HG03095 (cell line): Measurements from ENCODE around the gene NMNAT3.

Experiments used
- ATAC-seq: cut with Tn5 transposase; IDR thresholded peaks from one replicate; pipeline ENCODE4 v1.9.1; 2021; ENCODE audit warnings: moderate library complexity; ENCODE audit not compliant: unreplicated experiment

The NMNAT3 gene

DNA sequence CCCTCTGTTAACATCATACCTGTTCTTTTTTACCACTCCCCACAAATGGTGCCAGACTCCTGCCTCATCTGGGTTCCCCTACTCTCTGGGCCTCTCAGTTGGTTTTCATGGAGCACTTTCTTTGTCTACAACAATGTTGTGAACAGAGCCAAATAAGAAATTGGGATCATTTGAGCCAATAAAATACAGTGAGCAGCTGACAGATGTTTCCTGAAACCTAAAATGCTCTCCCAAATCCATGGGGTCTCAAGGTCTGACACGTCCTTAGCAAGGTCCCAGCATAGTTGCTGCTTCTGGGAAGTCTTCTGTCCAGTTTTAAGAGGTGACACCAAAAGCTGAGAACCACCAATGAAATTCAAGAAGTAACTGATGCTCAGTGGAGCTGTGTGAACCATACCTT is 1.7 kb downstream of the NMNAT3 start:
- ATAC-seq, result no peak

DNA sequence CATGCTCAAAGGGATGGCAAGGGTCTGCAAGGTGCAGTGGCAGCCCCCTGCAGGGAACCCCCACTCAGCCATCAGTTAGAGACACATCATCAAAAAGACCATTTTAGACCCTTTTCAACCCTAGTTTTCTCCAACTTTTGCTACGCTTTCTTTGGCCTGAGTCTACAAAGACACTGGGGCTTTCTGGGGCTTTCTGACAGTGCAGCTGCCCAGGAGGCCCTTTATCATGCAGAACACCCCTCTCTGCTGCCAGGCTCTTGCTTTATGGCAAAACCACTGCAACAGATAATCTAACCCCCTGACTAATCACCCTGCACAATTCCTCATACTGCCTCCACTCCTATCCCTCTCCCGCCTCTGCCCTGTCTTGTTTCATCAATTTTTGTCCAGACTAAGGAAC is 2.4 kb downstream of the NMNAT3 start:
- no peak for ATAC-seq

DNA sequence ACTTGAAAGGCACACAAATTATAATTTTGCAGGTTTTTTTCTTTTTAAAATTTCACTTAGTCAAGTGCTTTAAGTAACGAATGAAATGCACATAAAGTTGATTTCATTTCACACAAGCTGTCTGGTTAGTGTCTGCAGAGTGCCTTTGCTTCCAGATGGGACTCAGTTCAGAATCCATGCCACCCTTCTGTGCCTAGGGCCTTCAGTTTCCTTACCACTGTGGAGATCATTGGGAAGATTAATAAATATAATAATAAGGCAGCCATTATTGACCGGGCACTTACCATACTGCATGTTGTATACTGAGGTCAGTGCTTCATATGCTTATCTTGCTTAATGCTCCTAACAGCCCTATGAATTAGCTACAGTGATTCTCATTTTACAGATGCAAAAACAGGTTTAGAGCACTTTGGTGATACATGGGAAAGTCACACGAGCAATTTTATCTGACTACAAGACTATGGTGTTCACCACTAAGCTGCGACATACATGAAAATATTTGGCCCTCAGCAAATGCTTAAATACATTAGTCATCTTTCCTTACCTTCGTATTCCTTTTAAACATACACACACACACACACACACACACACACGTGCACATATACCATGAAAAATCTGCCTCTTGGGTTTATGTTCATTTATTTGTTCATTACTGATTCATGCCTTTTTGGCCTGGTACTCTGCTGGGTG is 3.1 kb downstream of the NMNAT3 start:
- no peak for ATAC-seq

DNA sequence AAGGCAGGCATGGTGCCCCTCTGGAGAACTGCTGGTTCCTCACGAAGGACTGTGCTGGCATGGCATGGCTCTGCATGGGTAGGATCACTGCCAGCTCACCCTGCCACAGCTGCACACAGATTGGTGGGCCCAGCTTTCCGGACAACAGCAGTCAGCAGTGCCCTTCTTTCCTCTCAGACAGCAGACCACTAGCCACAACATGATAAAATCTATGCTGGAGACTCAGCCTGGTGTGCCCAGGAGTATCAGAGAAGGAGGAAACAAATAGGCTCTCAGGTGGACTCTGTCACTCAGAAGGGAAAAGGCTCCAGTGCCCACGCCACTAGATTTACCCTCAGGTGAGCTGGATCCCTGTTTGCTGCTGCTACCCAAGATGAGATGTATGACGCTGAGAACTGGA is 4.9 kb downstream of the NMNAT3 start:
- no peak for ATAC-seq

DNA sequence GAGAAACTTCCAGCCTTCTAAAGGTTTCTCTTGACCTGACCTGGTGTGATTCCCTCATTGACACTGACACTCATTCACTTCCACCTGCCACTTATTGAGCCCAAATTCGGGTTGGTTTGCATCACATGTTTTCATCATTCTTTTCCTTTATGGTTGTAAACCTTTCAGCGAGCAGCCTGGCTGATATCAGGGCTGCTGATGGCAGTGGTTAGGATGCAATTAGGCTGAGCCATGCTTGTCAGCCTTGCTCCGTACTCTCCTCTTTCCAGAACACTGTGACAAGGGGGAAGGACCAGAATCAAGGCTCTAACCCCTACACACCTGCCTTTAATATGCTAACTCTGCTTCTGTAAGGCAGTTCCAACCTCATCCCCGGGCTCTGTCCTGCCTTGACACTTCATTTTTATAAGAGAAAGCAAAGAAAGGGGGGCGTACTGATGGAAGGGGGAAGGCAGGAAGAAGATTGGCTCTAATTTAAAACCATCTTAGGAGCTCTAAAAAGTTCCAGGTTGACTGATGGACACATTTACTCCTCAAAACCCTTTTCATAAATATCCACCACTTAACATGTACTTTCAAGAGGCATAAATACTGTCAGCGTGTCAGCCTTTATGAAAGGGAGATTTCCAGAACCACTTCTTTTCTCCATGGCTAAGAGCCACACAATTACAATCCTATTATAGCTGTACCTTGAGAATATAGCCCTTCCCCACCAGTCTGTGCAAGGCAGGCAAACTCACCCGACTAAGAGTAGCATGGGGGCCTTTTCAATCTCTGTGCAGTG is 5.7 kb downstream of the NMNAT3 start:
- no peak for ATAC-seq

DNA sequence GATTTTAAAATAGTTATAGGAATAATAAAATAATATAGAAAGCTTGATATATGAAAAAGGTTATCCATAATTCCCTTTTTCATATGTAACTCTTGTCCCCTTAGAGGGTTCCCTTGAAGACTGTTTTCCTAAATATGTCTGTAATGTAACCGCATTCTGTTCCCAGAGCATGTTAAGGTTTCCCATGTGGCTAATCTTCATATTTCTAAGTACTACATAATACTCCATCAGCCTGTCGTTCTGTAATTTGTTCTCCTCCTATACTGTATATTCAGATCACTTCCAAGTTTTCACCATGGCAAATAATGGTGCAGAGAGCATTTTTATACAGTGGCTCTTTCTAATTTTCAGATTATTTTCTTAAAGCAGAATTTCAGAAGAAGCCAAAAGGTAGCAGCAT is 6.7 kb downstream of the NMNAT3 start:
- no peak for ATAC-seq

GRCh38 chr3:139670196-139670595 is 7.6 kb downstream of the NMNAT3 start:
- ATAC-seq, result no peak

GRCh38 chr3:139668332-139668731 is 9.4 kb downstream of the NMNAT3 start:
- no peak for ATAC-seq

DNA sequence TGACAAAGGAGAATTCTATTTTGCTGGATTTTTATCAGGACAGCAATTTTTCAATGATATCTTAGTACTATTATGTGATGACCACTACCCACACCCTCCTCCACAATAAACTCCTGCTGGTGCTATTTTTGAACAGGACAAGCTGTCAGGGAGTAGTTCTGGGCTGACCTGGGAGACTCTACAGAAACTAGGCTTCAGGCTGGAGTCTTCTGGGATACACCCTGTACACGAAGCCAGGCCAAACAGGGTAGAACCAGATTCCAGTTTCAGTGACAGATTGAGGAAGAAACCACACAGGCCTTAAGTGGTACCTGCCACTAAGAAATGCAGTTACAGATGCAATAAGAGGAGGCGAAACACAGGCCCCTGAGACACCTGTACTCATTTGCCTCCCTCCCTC is 12.8 kb downstream of the NMNAT3 start:
- no peak for ATAC-seq

DNA sequence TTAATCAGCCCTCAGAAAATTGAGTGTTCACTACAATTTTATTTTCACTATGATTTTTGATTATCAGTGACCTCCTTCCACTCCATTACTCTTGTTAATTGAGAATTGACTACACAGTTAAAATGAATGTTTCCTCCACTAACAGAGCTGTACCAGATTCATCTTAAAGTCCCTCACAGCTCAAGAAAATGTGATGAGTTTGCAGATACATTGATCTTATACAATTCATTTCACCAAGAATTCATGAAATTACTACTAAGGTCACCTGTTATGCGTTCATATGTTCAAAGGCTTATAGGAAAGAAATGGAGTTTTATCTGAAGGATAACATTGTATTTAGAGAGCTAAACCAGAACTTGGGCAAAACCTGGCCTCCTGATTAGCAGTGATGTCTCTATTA is 17.5 kb downstream of the NMNAT3 start:
- ATAC-seq, result no peak

DNA sequence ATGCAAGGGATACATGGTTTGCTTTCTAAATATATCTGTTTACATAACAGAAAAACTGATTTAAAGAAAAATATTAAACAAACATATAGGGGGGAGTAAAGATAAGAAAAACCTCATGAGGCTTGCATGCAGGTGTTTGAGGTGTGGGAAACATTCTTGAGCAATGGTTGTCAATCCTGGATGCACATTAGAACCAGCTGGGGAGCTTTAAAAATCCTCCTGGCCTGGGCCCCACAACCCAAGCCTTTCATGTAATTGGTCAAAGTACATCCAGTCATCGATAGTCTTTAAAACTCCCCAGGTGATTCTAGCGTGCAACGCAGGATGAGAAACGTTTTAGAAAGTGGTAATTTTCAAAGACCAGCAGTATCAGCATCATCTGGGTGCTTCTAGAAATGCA is 18.3 kb downstream of the NMNAT3 start:
- ATAC-seq, result no peak

DNA sequence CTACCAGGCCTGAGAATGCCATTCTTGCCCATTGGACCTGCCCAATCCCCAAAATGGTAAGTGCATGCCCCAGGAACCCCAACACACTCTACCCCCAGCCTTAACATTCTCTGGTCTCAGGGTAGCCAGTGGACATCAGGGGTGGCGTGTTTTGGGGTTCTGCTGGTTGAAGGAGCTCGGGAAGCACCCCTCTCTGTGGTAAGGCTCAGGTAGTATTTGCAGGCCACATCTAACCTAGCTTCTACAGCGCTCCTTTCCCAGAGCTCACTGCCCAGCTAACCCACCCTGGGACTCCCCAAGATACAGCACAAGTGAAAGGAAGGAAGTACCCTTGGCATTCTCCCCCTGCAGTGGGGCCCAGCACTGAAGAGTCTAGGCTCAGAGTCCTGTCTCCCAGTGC is 19.8 kb downstream of the NMNAT3 start:
- no peak for ATAC-seq

DNA sequence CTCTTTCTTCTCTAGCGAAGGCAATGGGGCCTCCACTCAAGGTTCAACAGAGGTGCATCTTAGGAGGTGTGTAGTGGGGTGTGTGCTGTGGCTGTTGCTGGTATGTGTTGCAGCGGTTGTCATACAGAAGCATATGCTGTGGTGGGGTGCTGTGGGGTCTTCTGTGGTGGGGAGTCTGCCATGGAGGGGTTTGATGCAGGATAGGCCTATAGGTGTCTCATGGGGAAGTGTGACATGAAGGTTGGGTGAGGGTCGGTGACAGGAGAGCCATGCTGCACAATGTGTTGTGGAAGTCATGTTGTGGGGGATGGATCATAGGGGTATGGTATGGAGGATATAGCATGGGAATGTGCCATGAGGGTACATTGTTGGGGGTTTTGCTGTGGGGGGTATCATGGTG is 20.3 kb downstream of the NMNAT3 start:
- no peak for ATAC-seq

- ATAC-seq, result no peak
These were observed 21.7 kb downstream of the NMNAT3 start for GRCh38 chr3:139655909-139656595.

- no peak for ATAC-seq
These were observed 23.0 kb downstream of the NMNAT3 start for GRCh38 chr3:139654637-139655365.

DNA sequence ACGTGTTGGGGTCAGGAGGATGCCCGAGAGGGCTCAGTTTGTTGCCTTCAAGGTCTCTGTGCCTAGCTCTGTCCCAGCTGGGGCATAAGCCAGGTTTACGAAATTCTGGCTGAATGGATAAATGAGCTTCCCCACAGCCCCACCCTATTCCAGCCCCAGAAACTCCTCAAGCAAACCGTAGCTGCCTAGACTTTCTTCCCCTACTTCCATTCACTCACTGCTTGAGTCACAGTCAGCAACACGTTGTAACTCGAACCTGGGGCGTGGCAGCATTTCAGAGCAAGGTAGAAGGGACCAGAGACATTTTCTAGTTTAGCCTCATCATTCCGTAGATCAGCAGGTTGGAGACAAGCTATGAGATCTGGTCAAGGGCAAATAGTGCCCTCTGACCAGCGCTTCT is 24.2 kb downstream of the NMNAT3 start:
- no peak for ATAC-seq

GRCh38 chr3:139652561-139652960 is 25.2 kb downstream of the NMNAT3 start:
- no peak for ATAC-seq

DNA sequence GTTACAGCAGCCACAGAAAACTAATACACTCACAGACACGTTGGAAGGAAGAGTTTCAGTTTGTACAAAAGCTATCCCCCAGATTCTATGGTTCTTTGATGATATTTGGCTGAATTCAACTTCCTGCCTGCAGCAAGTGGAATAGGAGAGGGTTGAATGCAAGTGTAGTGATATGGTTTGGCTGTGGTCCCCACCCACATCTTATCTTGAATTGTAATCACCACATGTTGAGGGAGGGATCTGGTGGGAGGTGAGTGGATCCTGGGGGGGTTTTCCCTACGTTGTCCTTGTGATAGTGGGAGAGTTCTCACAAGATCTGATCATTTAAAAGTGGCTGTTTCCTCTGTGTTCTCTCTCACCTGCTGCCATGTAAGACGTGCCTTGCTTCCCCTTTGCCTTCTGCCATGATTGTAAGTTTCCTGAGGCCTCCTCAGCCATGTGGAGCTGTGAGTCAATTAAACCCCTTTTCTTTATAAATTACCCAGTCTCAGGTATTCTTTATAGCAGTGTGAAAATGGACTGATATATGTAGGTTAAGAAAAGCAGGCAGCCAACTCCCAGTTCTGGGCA is 29.8 kb downstream of the NMNAT3 start:
- ATAC-seq, result no peak

DNA sequence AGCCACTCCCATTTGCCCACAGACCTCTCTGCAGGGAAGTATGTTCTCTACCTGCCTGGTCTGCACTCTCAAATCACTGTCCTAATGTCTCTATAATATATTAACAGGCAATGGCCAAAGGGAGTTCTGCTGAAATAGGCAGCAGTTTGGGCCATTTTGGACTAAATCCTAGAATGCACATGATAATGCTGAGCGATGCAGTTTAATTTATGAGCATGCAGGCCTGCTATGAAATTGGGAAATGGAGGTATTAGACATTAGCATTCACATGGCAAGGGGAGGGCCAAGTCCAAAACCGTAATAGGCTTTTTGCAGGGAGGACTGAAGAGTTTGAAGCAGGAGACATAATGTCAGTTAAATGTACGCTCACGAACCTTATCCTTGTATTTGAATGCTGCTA is 31.3 kb downstream of the NMNAT3 start:
- no peak for ATAC-seq

DNA sequence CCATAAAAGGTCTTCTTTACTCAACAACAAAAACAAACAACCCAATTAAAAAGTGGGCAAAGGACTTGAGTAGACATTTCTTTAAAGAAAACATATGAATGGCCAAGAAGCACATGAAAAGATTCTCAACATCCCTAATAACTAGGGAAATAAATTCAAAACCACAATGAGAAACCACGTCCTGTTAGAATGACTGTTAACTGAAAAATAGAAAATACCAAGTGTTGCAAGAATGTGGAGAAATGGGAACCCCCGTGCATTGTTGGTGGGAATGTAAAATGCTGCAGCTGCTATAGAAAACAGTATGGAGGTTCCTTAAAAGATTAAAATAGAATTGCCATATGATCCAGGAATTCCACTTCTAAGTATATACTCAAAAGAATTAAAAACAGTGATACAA is 34.8 kb downstream of the NMNAT3 start:
- ATAC-seq, result no peak

- ATAC-seq, result no peak
These were observed 37.3 kb downstream of the NMNAT3 start for GRCh38 chr3:139640456-139640855.
